GM12891 (cell line): ENCODE results near the gene KANSL1.

ENCODE experiments used
- PAX5 ChIP-seq: IDR thresholded peaks from 2 replicates; pipeline ENCODE4 v1.6.1; 2011; ENCODE audit warnings: low read length, moderate library complexity, mild to moderate bottlenecking; ENCODE audit not compliant: insufficient read depth, severe bottlenecking
- POLR2A ChIP-seq: IDR thresholded peaks from 2 replicates; pipeline ENCODE4 v1.6.1; 2011; ENCODE audit warnings: low read depth, low read length, control low read depth
- POLR2AphosphoS5 ChIP-seq: IDR thresholded peaks from 2 replicates; pipeline ENCODE4 v1.6.1; 2011; ENCODE audit warnings: low read depth, low read length, control low read depth
- TAF1 ChIP-seq: IDR thresholded peaks from 2 replicates; pipeline ENCODE4 v1.6.1; 2011; ENCODE audit warnings: low read depth, low read length, control low read depth

- TF ChIP-seq POLR2A (no peak), TAF1 (no peak), POLR2AphosphoS5 (no peak), PAX5 (no peak)
Measured at GRCh38 chr17:46033392-46033791, 159.8 kb downstream of the KANSL1 start.
